VCaP (cell line): ENCODE results near the gene BTF3.
A peak's percentile ranks its signal among the peaks of the same experiment; 100 is the strongest.

Source experiments
- H3K27ac ChIP-seq: fragments of 450-650 bp; 2 replicates; pipeline ENCODE4 v1.5.1; 2017
- CTCF ChIP-seq: fragments of 450-650 bp; conservative IDR thresholded peaks from 2 replicates; pipeline ENCODE4 v1.5.1; 2017; ENCODE audit warnings: mild to moderate bottlenecking, moderate library complexity

BTF3 gene

GRCh38 chr5:73498057-73498992 is at the start of gene BTF3:
Gene BTF3, plus strand, starts transcription at chr5:73498442. Its CDS starts 226 bp downstream, at chr5:73498668.
- TF ChIP-seq CTCF: no peak
- H3K27ac ChIP-seq: peak within 1 kb of the TSS; percentile 86

- peak within 1 kb of the TSS; percentile 85 for H3K27ac ChIP-seq
- 0 out of 2 replicates have a peak, but pooled peaks have one; percentile 9 for TF ChIP-seq CTCF
Measured at GRCh38 chr5:73448463-73449136, 49.6 kb upstream of the BTF3 start, which contains the start of gene FOXD1. Gene FOXD1, minus strand, starts transcription at chr5:73448777. Its CDS starts 415 bp downstream, at chr5:73448362.

GRCh38 chr5:73450137-73450536 is 48.1 kb upstream of the BTF3 start:
- no peak overlapping the region for H3K27ac ChIP-seq
- TF ChIP-seq CTCF: no peak

GRCh38 chr5:73450672-73451223 is 47.5 kb upstream of the BTF3 start:
- peak overlapping the region; percentile 31; the same call in 1 of the 2 replicates for H3K27ac ChIP-seq
- no peak for TF ChIP-seq CTCF

GRCh38 chr5:73451224-73452130 is 46.8 kb upstream of the BTF3 start:
- H3K27ac ChIP-seq: peak overlapping the region; percentile 31; the same call in 1 of the 2 replicates
- peak; percentile 87 for TF ChIP-seq CTCF

- TF ChIP-seq CTCF: no peak
- no peak overlapping the region for H3K27ac ChIP-seq
Measured at GRCh38 chr5:73452215-73452614, 46.0 kb upstream of the BTF3 start.
